Endodermal cell (in vitro differentiated cells): ENCODE measurements around the gene NSG1. TPM values are rescaled to one million over a fixed set of nuclear protein-coding genes. Genes with fewer than 3 reads are reported as not detected.

Source experiments
- DNase-seq: peaks from one replicate; pipeline ENCODE4 v3.0.0-alpha.2; 2017
- H3K27ac ChIP-seq: 2 replicates; pipeline ENCODE4 v1.5.1; 2013; ENCODE audit warnings: mild to moderate bottlenecking, low read depth, low read length, moderate library complexity
- H3K27me3 ChIP-seq: 2 replicates; pipeline ENCODE4 v1.6.1; 2013; ENCODE audit warnings: mild to moderate bottlenecking, low read length, moderate library complexity; ENCODE audit not compliant: insufficient read depth, control insufficient read depth, poor library complexity, severe bottlenecking
- H3K36me3 ChIP-seq: 2 replicates; pipeline ENCODE4 v1.7.0; 2013; ENCODE audit warnings: mild to moderate bottlenecking, low read length, moderate library complexity; ENCODE audit not compliant: control insufficient read depth, insufficient read depth
- H3K4me1 ChIP-seq: one replicate; pipeline ENCODE4 v1.7.0; 2013; ENCODE audit warnings: low read length; ENCODE audit not compliant: control insufficient read depth, insufficient read depth
- H3K4me3 ChIP-seq: 2 replicates; pipeline ENCODE4 v1.5.1; 2013; ENCODE audit warnings: mild to moderate bottlenecking, low read length, moderate library complexity
- H3K9ac ChIP-seq: 2 replicates; pipeline ENCODE4 v1.6.1; 2013; ENCODE audit warnings: mild to moderate bottlenecking, low read length, moderate library complexity; ENCODE audit not compliant: poor library complexity, severe bottlenecking; ENCODE audit errors: extremely low read depth
- H3K9me3 ChIP-seq: 2 replicates; pipeline ENCODE4 v1.6.1; 2013; ENCODE audit warnings: mild to moderate bottlenecking, low read length, moderate library complexity; ENCODE audit not compliant: control insufficient read depth
- H3K27ac Mint-ChIP-seq: 2 replicates; pipeline ENCODE4 v1.8.0; 2020; ENCODE audit warnings: mixed read lengths
- H3K27me3 Mint-ChIP-seq: 2 replicates; pipeline ENCODE4 v1.8.0; 2021; ENCODE audit warnings: mild to moderate bottlenecking, mixed read lengths; ENCODE audit not compliant: insufficient read depth
- H3K36me3 Mint-ChIP-seq: 2 replicates; pipeline ENCODE4 v1.8.0; 2020; ENCODE audit warnings: low read depth, mixed read lengths
- H3K4me1 Mint-ChIP-seq: 2 replicates; pipeline ENCODE4 v1.8.0; 2020; ENCODE audit warnings: mixed read lengths
- H3K4me3 Mint-ChIP-seq: 2 replicates; pipeline ENCODE4 v1.8.0; 2020; ENCODE audit warnings: mild to moderate bottlenecking, moderate library complexity, mixed read lengths
- H3K9me3 Mint-ChIP-seq: 2 replicates; pipeline ENCODE4 v1.8.0; 2020; ENCODE audit warnings: mild to moderate bottlenecking, mixed read lengths
- WGBS, 2 experiments: methylation state at CpG; one replicate each; pipeline versions ENCODE4 v1.1.5 to v1.1.7; 2013; ENCODE audit warnings: missing lambda C conversion rate in 2 of 2, mixed read lengths in 1 of 2; ENCODE audit not compliant: insufficient coverage in 1 of 2, insufficient read length in 1 of 2; 5-methylcytosine and 5-hydroxymethylcytosine counted together
- total RNA-seq, 2 donors: library from RNA; stranded (reverse); fragmentation: NEBNext Ultra II Directional in 1 of 2; extraction: Animal tissue kit (Norgen Biotek cat#: 25700) in 1 of 2; gene quantifications; 2 replicates in 1 of 2; 3 replicates in 1 of 2; pipeline ENCODE4 v1.2.1, GENCODE V29; 2021
- TF ChIP-seq, protein P1 (sequence below): fragments of 200-600 bp; sonication (generic); conservative IDR thresholded peaks from 2 replicates; pipeline ENCODE4 v1.5.0; 2021; ENCODE audit warnings: antibody characterized with exemption, mild to moderate bottlenecking

The NSG1 gene
- total RNA-seq, 2 donors from 2014 or later: 1.8 to 6.0 TPM

DNA sequence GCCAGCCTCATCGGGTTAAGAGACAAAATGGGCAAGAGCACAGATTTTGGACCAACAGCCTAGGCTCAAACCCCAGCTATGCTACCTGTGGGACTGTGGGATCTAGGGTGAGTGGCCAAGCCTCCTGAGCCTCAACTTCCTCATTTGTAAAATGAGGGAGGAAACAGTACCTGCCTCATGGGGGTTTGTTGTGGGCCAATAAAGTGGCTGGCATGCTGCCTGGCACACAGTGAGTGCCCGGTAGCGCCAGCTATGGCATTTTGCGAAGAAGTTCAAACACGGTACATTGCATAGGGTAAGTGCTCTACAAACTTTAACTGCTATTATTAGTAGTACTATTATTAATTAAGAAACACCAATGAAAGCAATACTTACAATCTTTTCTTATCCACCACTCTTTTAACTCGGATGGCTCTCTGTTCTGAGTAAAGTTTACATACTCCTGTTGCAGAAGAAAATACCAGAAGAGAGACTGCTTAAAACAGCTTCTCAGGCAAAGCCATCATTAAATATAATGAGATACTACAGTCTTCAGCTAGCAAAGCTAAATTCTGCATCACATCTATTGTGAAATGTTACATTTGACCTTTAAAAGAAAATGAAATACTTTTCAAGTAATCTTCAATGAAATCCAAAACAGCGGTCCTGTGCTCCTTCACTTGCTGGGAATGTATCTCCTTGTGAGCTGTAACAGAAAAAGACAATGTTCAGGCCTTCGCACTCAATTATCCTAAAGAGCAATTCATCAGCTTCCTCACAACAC lies 70.1 kb downstream of the NSG1 start:
- Histone ChIP-seq H3K9me3 (no peaks in the 10 kb centered on the region), H3K4me1 (peaks cover 3% of the 10 kb centered on the region), H3K4me3 (no peak overlapping the region), H3K36me3 (peaks cover 55% of the 10 kb centered on the region), H3K27ac (no peak overlapping the region), H3K27me3 (no peaks in the 10 kb centered on the region), H3K9ac (no peak overlapping the region)
- WGBS, 2 experiments: 94 to 100% methylated on average over 2 to 8 of the region's 8 CpGs
- no peaks in the 10 kb centered on the region for H3K9me3 Mint-ChIP-seq
- peaks cover 39% of the 10 kb centered on the region for H3K36me3 Mint-ChIP-seq
- TF ChIP-seq, protein P1, sequence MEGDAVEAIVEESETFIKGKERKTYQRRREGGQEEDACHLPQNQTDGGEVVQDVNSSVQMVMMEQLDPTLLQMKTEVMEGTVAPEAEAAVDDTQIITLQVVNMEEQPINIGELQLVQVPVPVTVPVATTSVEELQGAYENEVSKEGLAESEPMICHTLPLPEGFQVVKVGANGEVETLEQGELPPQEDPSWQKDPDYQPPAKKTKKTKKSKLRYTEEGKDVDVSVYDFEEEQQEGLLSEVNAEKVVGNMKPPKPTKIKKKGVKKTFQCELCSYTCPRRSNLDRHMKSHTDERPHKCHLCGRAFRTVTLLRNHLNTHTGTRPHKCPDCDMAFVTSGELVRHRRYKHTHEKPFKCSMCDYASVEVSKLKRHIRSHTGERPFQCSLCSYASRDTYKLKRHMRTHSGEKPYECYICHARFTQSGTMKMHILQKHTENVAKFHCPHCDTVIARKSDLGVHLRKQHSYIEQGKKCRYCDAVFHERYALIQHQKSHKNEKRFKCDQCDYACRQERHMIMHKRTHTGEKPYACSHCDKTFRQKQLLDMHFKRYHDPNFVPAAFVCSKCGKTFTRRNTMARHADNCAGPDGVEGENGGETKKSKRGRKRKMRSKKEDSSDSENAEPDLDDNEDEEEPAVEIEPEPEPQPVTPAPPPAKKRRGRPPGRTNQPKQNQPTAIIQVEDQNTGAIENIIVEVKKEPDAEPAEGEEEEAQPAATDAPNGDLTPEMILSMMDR: no peak
- no peak for DNase-seq
- peaks cover 15% of the 10 kb centered on the region for H3K4me1 Mint-ChIP-seq
- no peak overlapping the region for H3K4me3 Mint-ChIP-seq
- no peak overlapping the region for H3K27ac Mint-ChIP-seq
- H3K27me3 Mint-ChIP-seq: no peaks in the 10 kb centered on the region

DNA sequence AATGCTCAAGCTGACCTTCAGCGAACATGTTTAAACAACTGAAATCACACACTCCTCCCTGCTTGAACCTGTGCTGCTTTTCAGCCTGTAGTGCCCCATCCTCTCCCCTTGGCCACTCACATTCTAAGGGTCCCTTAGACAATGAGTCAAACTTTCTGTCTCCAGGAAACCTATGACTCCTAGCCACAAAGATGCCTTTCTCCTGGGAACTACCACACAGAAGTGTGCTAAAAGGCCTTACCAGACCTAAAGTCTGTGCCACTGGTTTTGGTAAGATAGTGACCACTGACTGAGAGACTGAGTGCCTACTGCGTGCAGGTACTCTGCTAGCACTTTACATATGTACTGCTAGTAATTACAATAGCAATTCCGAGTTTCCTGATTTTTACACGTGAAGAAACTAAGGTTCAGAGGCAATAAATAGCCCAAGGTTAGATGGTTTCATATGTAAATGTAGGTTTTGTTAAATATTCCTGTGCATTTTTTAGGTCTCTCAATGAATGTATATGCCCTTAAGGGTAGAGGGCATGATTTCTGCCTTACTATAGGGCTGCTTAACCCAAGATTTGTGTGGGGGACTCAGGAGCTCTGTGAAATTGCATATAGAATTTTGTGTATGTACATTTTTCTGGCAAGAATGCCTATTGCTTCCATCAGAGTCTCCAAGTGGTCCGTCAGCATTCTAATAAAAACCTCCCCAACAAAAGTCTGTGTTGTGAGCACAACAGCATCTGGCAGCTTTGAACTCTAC lies 71.1 kb downstream of the NSG1 start:
- WGBS, 2 experiments: 56 to 66% methylated on average over 4 to 5 of the region's 5 CpGs
- H3K9ac ChIP-seq: no peak overlapping the region
- no peak overlapping the region for H3K4me3 ChIP-seq
- peaks cover 6% of the 10 kb centered on the region for H3K4me1 ChIP-seq
- no peak for DNase-seq
- H3K27me3 Mint-ChIP-seq: no peaks in the 10 kb centered on the region
- H3K27ac ChIP-seq: no peak overlapping the region
- H3K9me3 Mint-ChIP-seq: no peaks in the 10 kb centered on the region
- H3K4me3 Mint-ChIP-seq: no peak overlapping the region
- peaks cover 29% of the 10 kb centered on the region for H3K36me3 Mint-ChIP-seq
- no peak overlapping the region for H3K27ac Mint-ChIP-seq
- peaks cover 19% of the 10 kb centered on the region for H3K4me1 Mint-ChIP-seq
- H3K36me3 ChIP-seq: peaks cover 51% of the 10 kb centered on the region
- TF ChIP-seq, protein P1: no peak
- no peaks in the 10 kb centered on the region for H3K9me3 ChIP-seq
- no peaks in the 10 kb centered on the region for H3K27me3 ChIP-seq

DNA sequence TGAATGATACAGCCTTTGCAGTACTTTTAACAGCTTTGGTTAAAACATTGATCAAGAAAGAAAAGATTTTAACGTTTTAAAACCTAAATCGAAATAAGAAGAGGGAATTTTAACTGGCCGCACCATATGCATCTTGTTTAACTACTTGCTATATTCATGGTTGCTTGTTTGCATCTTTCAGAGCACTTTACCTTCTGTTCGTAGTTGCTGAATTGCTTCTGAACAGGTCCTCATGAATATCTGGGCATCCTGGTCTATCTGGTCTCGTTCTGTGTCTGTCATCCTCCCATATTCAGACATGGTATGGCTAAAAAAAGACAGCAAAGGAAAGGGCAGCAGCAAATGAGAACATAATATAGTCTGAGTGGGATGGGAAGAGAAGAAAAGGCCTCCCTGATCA lies 72.3 kb downstream of the NSG1 start:
- Histone ChIP-seq H3K4me1 (peaks cover 6% of the 10 kb centered on the region), H3K9ac (no peak overlapping the region), H3K27ac (no peak overlapping the region), H3K4me3 (no peak overlapping the region), H3K27me3 (no peaks in the 10 kb centered on the region), H3K36me3 (peaks cover 42% of the 10 kb centered on the region), H3K9me3 (no peaks in the 10 kb centered on the region)
- Mint-ChIP-seq H3K27ac (no peak overlapping the region), H3K36me3 (peaks cover 20% of the 10 kb centered on the region), H3K4me1 (peaks cover 19% of the 10 kb centered on the region), H3K4me3 (no peak overlapping the region), H3K27me3 (no peaks in the 10 kb centered on the region), H3K9me3 (no peaks in the 10 kb centered on the region)
- TF ChIP-seq, protein P1: no peak
- DNase-seq: no peak
- 90 to 96% methylated on average over 3 to 5 of the region's 5 CpGs for WGBS, 2 experiments
